CD14-positive monocyte (primary cell): ENCODE data around the gene SAMD11. TPM values are rescaled to one million over a fixed set of nuclear protein-coding genes. Genes with fewer than 3 reads are reported as not detected.

Source experiments
- DNase-seq, 3 donors: peaks; one replicate each; pipeline ENCODE4 v3.0.0-alpha.2; 2011 to 2022
- H2AFZ ChIP-seq: 2 replicates; pipeline ENCODE4 v1.6.0; 2012; ENCODE audit warnings: mild to moderate bottlenecking, low read depth, low read length, inconsistent platforms; ENCODE audit not compliant: insufficient read depth, poor library complexity, severe bottlenecking
- H3K27ac ChIP-seq, 2 donors: 1 replicate in 1 of 2; 2 replicates in 1 of 2; pipeline ENCODE4 v1.5.1; 2012 to 2013; ENCODE audit warnings: low read length in 2 of 2, control low read depth in 1 of 2, inconsistent platforms in 1 of 2, low read depth in 1 of 2, mild to moderate bottlenecking in 1 of 2
- H3K27me3 ChIP-seq, 2 donors: one replicate each; pipeline versions ENCODE4 v1.6.0 to v1.6.1; 2011 to 2013; ENCODE audit warnings: low read length in 2 of 2; ENCODE audit not compliant: control insufficient read depth in 2 of 2, insufficient read depth in 2 of 2
- H3K36me3 ChIP-seq, 2 donors: replicated peaks in 1 of 2; 1 replicate in 1 of 2; 2 replicates in 1 of 2; pipeline versions ENCODE4 v1.5.1 to v1.6.1; 2012 to 2013; ENCODE audit warnings: low read length in 2 of 2, control low read depth in 1 of 2, inconsistent platforms in 1 of 2, mild to moderate bottlenecking in 1 of 2; ENCODE audit not compliant: insufficient read depth in 2 of 2, control insufficient read depth in 1 of 2
- H3K4me1 ChIP-seq, 2 donors: 1 replicate in 1 of 2; 2 replicates in 1 of 2; pipeline versions ENCODE4 v1.5.1 to v1.6.1; 2012 to 2013; ENCODE audit warnings: low read length in 2 of 2, control low read depth in 1 of 2, inconsistent platforms in 1 of 2, mild to moderate bottlenecking in 1 of 2, moderate library complexity in 1 of 2; ENCODE audit not compliant: insufficient read depth in 2 of 2, control insufficient read depth in 1 of 2
- H3K4me2 ChIP-seq: replicated peaks from 2 replicates; pipeline ENCODE3; 2012; ENCODE audit warnings: low read length, moderate library complexity, mild to moderate bottlenecking; ENCODE audit not compliant: poor library complexity, severe bottlenecking; ENCODE audit errors: extremely low read depth
- H3K4me3 ChIP-seq, 3 experiments: fragments of 200-600 bp in 1 of 3; sonication (generic) in 1 of 3; replicated peaks in 1 of 3; 1 replicate in 2 of 3; 2 replicates in 1 of 3; pipeline ENCODE4 v1.5.1; 2011 to 2013; ENCODE audit warnings: low read length in 3 of 3, mild to moderate bottlenecking in 3 of 3, control low read depth in 2 of 3, low read depth in 2 of 3, inconsistent platforms in 1 of 3, moderate library complexity in 1 of 3
- H3K79me2 ChIP-seq: 2 replicates; pipeline ENCODE4 v1.6.0; 2012; ENCODE audit warnings: mild to moderate bottlenecking, control low read depth, inconsistent platforms, low read length, moderate library complexity; ENCODE audit not compliant: insufficient read depth
- H3K9ac ChIP-seq: 2 replicates; pipeline ENCODE4 v1.6.0; 2017; ENCODE audit warnings: low read length, mild to moderate bottlenecking; ENCODE audit not compliant: insufficient read depth, poor library complexity, severe bottlenecking
- H3K9me3 ChIP-seq, 2 donors: replicated peaks in 1 of 2; 1 replicate in 1 of 2; 2 replicates in 1 of 2; pipeline versions ENCODE4 v1.5.1 to v1.6.1; 2012 to 2013; ENCODE audit warnings: low read length in 2 of 2, control low read depth in 1 of 2; ENCODE audit not compliant: control insufficient read depth in 1 of 2, insufficient read depth in 1 of 2
- H4K20me1 ChIP-seq: 2 replicates; pipeline ENCODE4 v1.6.0; 2012; ENCODE audit warnings: mild to moderate bottlenecking, low read length, control low read depth, moderate library complexity; ENCODE audit not compliant: insufficient read depth
- H3K27ac Mint-ChIP-seq, 7 donors: one replicate each; pipeline ENCODE4 v1.8.0; 2020; ENCODE audit warnings: mild to moderate bottlenecking in 7 of 7, mixed read lengths in 7 of 7, moderate library complexity in 6 of 7, inconsistent platforms in 2 of 7
- H3K27me3 Mint-ChIP-seq, 3 donors: one replicate each; pipeline ENCODE4 v1.8.0; 2021 to 2022; ENCODE audit warnings: low read depth in 3 of 3, mild to moderate bottlenecking in 3 of 3, mixed read lengths in 3 of 3, moderate library complexity in 3 of 3, inconsistent platforms in 1 of 3
- H3K36me3 Mint-ChIP-seq, 2 donors: one replicate each; pipeline ENCODE4 v1.8.0; 2020; ENCODE audit warnings: mixed read lengths in 2 of 2, inconsistent platforms in 1 of 2, mild to moderate bottlenecking in 1 of 2
- H3K4me1 Mint-ChIP-seq: one replicate; pipeline ENCODE4 v1.8.0; 2020; ENCODE audit warnings: mild to moderate bottlenecking, mixed read lengths
- H3K4me3 Mint-ChIP-seq, 2 donors: one replicate each; pipeline ENCODE4 v1.8.0; 2020; ENCODE audit warnings: mild to moderate bottlenecking in 2 of 2, mixed read lengths in 2 of 2, moderate library complexity in 1 of 2
- H3K9me3 Mint-ChIP-seq, 7 donors: one replicate each; pipeline ENCODE4 v1.8.0; 2020 to 2022; ENCODE audit warnings: mixed read lengths in 7 of 7, mild to moderate bottlenecking in 6 of 7, moderate library complexity in 6 of 7, inconsistent platforms in 2 of 7
- CTCF ChIP-seq: fragments of 200-600 bp; IDR thresholded peaks from one replicate; pipeline ENCODE4 v1.8.0; 2022; ENCODE audit warnings: antibody characterized with exemption, mild to moderate bottlenecking
- WGBS: methylation state at CpG from one replicate; pipeline ENCODE4 v1.1.5; 2013; ENCODE audit warnings: missing lambda C conversion rate; ENCODE audit not compliant: insufficient coverage; 5-methylcytosine and 5-hydroxymethylcytosine counted together
- intact Hi-C, 2 donors: fragments of 100-400 bp; cut with micrococcal nuclease; formaldehyde crosslinking; loops; one replicate each; pipeline versions ENCODE4 v1.15.0 to v1.15.1; 2023
- polyA plus RNA-seq, 3 donors: library from polyadenylated mRNA; depleted of rRNA in 1 of 3; unstranded in 2 of 3; stranded (reverse) in 1 of 3; fragments of 300-500 nt in 2 of 3; fragments of >200 nt in 1 of 3; fragmentation: Illumina TruSeq in 2 of 3; gene quantifications; 1 replicate in 2 of 3; 2 replicates in 1 of 3; pipeline ENCODE4 v1.2.3, GENCODE V29; 2012 to 2021

Gene SAMD11
- polyA plus RNA-seq, 3 donors: not detected

DNA sequence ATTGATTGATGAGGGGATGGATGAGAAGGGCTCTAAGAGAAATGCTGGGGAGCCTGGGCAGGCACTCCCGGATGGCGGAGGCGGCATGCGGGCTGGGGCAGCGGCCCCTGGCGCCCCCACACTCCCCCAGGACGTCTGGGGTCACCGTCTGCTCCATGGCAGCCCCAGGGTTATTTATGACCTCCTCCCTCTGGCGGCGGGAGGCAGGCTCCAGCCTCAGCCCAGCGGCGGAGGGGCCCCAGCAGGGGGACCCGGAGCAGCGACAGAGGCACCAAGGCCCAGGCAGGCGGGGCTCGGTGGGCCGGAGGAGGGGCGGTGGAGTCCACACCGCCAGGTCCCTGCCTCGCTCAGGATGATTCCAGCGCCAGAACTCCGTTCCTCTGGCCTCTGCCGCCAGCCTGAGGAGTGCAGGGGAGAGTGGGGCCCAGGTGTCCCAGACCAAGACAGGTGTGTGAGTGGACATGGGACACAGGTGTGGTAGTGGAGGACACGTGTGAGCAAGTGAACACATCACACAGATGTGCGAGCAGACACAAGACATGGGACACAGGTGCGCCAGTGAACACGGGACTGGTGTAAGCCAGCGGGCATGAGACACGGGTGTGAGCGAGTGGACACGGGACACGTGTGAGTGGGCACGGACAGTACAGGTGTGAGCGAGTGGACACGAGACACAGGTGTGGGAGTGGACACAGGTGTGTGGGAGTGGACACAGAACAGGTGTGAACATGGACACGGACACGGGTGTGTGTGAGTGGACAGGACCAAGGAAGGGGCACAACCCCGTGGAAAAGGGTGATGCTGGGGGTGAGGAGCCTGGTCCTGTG lies 2.5 kb upstream of the SAMD11 start:
- H3K27ac Mint-ChIP-seq: peak overlapping the region in 1 of 7 donors; percentile 58
- H3K4me1 Mint-ChIP-seq: peaks cover 19% of the 10 kb centered on the region
- H3K36me3 Mint-ChIP-seq: peaks cover 0 to 4% of the 10 kb centered on the region in 2 donors
- Histone ChIP-seq H3K27me3 (peaks cover 11 to 54% of the 10 kb centered on the region in 2 donors), H3K9me3 (peaks cover 0 to 12% of the 10 kb centered on the region in 2 donors), H3K4me2 (no peak overlapping the region), H3K27ac (no peak overlapping the region), H3K4me3 (no peak overlapping the region), H3K36me3 (no peaks in the 10 kb centered on the region), H3K4me1 (peaks cover 12 to 37% of the 10 kb centered on the region in 2 donors), H3K79me2 (no peaks in the 10 kb centered on the region), H2AFZ (no peak overlapping the region), H3K9ac (no peak overlapping the region), H4K20me1 (no peaks in the 10 kb centered on the region)
- intact Hi-C loops: no loop called here
- TF ChIP-seq CTCF: peak; percentile 18
- peak overlapping the region in 1 of 2 donors; percentile 75 for H3K4me3 Mint-ChIP-seq
- H3K27me3 Mint-ChIP-seq: peaks cover 60 to 88% (median 62%) of the 10 kb centered on the region in 3 donors
- peak in 2 of 3 donors; percentile 20 to 33 for DNase-seq
- H3K9me3 Mint-ChIP-seq: peaks cover 0 to 11% (median 4%) of the 10 kb centered on the region in 7 donors
- WGBS: 31% methylated on average over 38 of the region's 38 CpGs

DNA sequence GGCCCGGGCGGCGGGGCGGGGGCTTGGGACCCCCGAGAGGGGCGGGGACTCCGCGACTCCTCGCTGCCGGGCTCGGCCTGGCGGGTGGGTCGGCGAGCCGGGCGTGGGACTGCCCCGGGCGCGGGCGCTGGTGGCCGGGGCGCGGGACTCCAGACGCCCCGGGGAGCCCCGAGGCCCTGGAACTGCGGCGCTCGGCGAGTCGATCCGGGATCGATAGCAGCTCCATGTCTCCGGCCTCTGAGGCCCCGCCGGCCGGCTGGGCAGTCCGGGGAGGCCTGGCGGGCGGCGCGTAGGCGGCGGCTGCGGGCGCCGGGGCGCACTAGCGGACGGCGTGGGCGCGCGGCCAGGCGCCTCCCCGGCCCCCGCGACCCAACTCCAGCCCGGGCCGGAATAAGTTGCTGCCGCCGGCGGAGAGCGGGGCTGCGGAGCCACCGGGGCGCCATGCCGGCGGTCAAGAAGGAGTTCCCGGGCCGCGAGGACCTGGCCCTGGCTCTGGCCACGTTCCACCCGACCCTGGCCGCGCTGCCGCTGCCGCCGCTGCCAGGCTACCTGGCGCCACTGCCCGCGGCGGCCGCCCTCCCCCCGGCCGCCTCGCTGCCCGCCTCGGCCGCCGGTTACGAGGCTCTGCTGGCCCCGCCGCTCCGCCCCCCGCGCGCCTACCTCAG lies 400 bp downstream of the SAMD11 start:
- H3K9me3 Mint-ChIP-seq: peaks cover 0 to 12% (median 4%) of the 10 kb centered on the region in 7 donors
- peak overlapping the region in 1 of 3 experiments; percentile 63 for H3K4me3 ChIP-seq
- H3K36me3 ChIP-seq: no peaks in the 10 kb centered on the region
- H3K27ac Mint-ChIP-seq: no peak overlapping the region
- no peak overlapping the region for H3K9ac ChIP-seq
- under 1% methylated on average over 98 of the region's 98 CpGs for WGBS
- H3K79me2 ChIP-seq: no peaks in the 10 kb centered on the region
- no peaks in the 10 kb centered on the region for H4K20me1 ChIP-seq
- no peak overlapping the region for H3K27ac ChIP-seq
- intact Hi-C loops: no loop called here
- H3K4me1 Mint-ChIP-seq: peaks cover 19% of the 10 kb centered on the region
- no peak for TF ChIP-seq CTCF
- H3K36me3 Mint-ChIP-seq: peaks cover 0 to 4% of the 10 kb centered on the region in 2 donors
- H3K27me3 Mint-ChIP-seq: peaks cover 55 to 90% (median 69%) of the 10 kb centered on the region in 3 donors
- no peak overlapping the region for H2AFZ ChIP-seq
- H3K4me1 ChIP-seq: peaks cover 12 to 37% of the 10 kb centered on the region in 2 donors
- no peak for DNase-seq
- H3K4me2 ChIP-seq: peak overlapping the region; percentile 63
- peaks cover 0 to 12% of the 10 kb centered on the region in 2 donors for H3K9me3 ChIP-seq
- peak overlapping the region in 1 of 2 donors; percentile 42 for H3K4me3 Mint-ChIP-seq
- H3K27me3 ChIP-seq: peaks cover 16 to 70% of the 10 kb centered on the region in 2 donors
